T-helper 2 cell treated with Interferon-gamma antibody and Interleukin-4, amounts not matched to agents 100 ng/mL and 5 ng/mL, for 36 hours (primary cell): Measurements from ENCODE around the gene DEK. TPM values are rescaled to one million over a fixed set of nuclear protein-coding genes. Genes with fewer than 3 reads are reported as not detected.

Experiments used
- intact Hi-C: fragments of 100-400 bp; cut with micrococcal nuclease; formaldehyde crosslinking; loops from one replicate; pipeline ENCODE4 v1.15.1; 2023
- total RNA-seq: library from RNA; stranded (reverse); gene quantifications from 2 replicates; pipeline ENCODE4 v1.2.3, GENCODE V29; 2022

The DEK gene
- total RNA-seq, 1 donor from 2014 or later: 226 TPM

GRCh38 chr6:18266523-18266912 lies 2.2 kb upstream of the DEK start:
- intact Hi-C loops: loop anchor here (10.0 kb wide), 1 partner anchor 1948 kb away; the partner anchor contains the start of gene MBOAT1

GRCh38 chr6:18265787-18266522 lies 1.6 kb upstream of the DEK start:
- intact Hi-C loops: loop anchor here (10.0 kb wide), 1 partner anchor 1949 kb away; the partner anchor contains the start of gene MBOAT1

GRCh38 chr6:18264923-18265377 lies 620 bp upstream of the DEK start:
- intact Hi-C loops: loop anchor here (1.0 to 10.0 kb wide), 4 partner anchors 110 to 1950 kb away; partner anchors contain the start of genes FAM8A1, KDM1B, MBOAT1 and NUP153

GRCh38 chr6:18263418-18264218 lies 712 bp downstream of the DEK start:
- intact Hi-C loops: loop anchor here (1.0 to 10.0 kb wide), 6 partner anchors 15 to 1951 kb away; partner anchors contain the start of genes FAM8A1, KDM1B, MBOAT1 and NUP153

GRCh38 chr6:18262702-18263417 lies 1.5 kb downstream of the DEK start:
- intact Hi-C loops: loop anchor here (1.0 to 10.0 kb wide), 4 partner anchors 14 to 1952 kb away; partner anchors contain the start of genes FAM8A1 and MBOAT1

- intact Hi-C loops: loop anchor here (2.0 to 10.0 kb wide), 3 partner anchors 13 to 1953 kb away; partner anchors contain the start of genes FAM8A1 and MBOAT1
Measured at GRCh38 chr6:18261877-18262276, 2.5 kb downstream of the DEK start.

- intact Hi-C loops: loop anchor here (5.0 to 10.0 kb wide), 2 partner anchors 658 to 1954 kb away; partner anchors contain the start of genes FAM8A1 and MBOAT1
Measured at GRCh38 chr6:18260448-18261106, 3.8 kb downstream of the DEK start.

- intact Hi-C loops: loop anchor here (5.0 to 10.0 kb wide), 2 partner anchors 658 to 1955 kb away; partner anchors contain the start of genes FAM8A1 and MBOAT1
Measured at GRCh38 chr6:18259675-18260447, 4.5 kb downstream of the DEK start.

- intact Hi-C loops: no loop called here
Measured at GRCh38 chr6:18254793-18255192, 9.5 kb downstream of the DEK start.

GRCh38 chr6:18253635-18254034 lies 10.7 kb downstream of the DEK start:
- intact Hi-C loops: no loop called here

GRCh38 chr6:18249271-18249670 lies 15.1 kb downstream of the DEK start:
- intact Hi-C loops: loop anchor here (2.0 kb wide), 1 partner anchor 14 kb away; no protein-coding TSS in a partner anchor

GRCh38 chr6:18248698-18249097 lies 15.6 kb downstream of the DEK start:
- intact Hi-C loops: loop anchor here (2.0 kb wide), 1 partner anchor 14 kb away; no protein-coding TSS in a partner anchor

- intact Hi-C loops: no loop called here
Measured at GRCh38 chr6:18247002-18247401, 17.3 kb downstream of the DEK start.

GRCh38 chr6:18246205-18246604 lies 18.1 kb downstream of the DEK start:
- intact Hi-C loops: no loop called here

- intact Hi-C loops: no loop called here
Measured at GRCh38 chr6:18245642-18246041, 18.7 kb downstream of the DEK start.

GRCh38 chr6:18245079-18245478 lies 19.3 kb downstream of the DEK start:
- intact Hi-C loops: no loop called here

- intact Hi-C loops: loop anchor here (5.0 kb wide), 1 partner anchor 87 kb away; the partner anchor contains the start of genes KDM1B and TPMT
Measured at GRCh38 chr6:18244251-18244650, 20.1 kb downstream of the DEK start.

GRCh38 chr6:18243302-18243893 lies 20.9 kb downstream of the DEK start:
- intact Hi-C loops: loop anchor here (5.0 kb wide), 1 partner anchor 86 kb away; the partner anchor contains the start of genes KDM1B and TPMT
